Measurements from ENCODE around the gene PADI1. TPM values are rescaled to one million over a fixed set of nuclear protein-coding genes. Genes with fewer than 3 reads are reported as not detected.

Gene PADI1
- total and polyA plus RNA-seq, 2 donors (not counting 1 experiment from before 2014, with no cell fraction given), result not detected

DNA sequence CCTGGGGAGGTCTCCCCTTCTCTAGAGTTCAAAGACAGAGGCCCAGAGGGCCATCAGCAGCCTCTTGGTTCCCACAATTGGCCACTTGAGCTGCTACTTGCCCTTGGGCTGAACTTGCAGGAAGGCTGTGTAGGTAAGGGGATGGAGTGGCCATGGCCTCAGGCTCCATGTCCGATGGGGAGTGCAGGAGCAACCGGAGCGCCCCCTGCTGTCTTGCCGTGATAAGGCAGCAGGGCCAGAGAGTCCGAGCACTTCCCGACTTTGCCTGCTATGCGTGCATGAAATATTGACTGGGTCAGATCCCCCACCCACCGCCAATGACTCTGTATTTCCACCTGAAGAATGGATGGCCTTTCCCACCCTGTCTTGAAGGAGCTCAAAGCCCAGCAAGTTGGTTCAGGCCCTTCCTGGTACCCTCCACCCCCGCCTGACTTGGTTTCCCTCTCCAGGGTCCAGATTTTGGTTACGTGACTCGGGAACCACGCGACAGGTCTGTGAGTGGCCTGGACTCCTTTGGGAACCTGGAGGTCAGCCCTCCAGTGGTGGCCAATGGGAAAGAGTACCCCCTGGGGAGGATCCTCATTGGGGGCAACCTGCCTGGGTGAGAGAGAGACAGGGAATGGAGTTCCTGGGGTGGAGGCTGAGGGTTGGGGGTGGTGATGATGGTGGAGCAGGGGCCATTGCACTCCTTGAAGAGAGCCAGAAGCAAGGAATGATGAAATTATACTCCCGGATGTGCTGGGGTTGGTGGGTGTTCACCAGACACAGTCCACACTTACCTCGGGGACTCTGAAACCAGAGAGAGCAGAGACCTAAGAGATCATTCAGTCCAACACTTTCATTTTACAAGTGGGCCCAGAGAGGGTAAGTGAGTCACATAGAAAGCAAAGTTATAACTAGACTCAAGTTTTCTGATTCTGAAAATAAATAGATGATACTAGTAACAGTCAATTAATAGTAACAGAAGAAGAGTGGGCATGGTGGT is 69.5 kb downstream of the PADI1 start:
- Histone ChIP-seq H3K27ac (ENCODE audit: low read length in 2 of 2) (no peak overlapping the region), H3K9ac (ENCODE audit: low read length) (no peak overlapping the region), H3K9me3 (ENCODE audit: control extremely low read depth in 1 of 3, control insufficient read depth in 2 of 3, insufficient read depth in 1 of 3, low read length in 2 of 3) (no peaks in the 10 kb centered on the region), H3K27me3 (replicated peaks in 1 of 4; ENCODE audit: control extremely low read depth in 1 of 4, control insufficient read depth in 3 of 4, insufficient read depth in 4 of 4, low read length in 3 of 4) (peaks cover 0 to 10% (median 0%) of the 10 kb centered on the region in 4 experiments), H3K4me1 (ENCODE audit: control insufficient read depth in 2 of 2, insufficient read depth in 2 of 2, low read length in 2 of 2) (no peaks in the 10 kb centered on the region), H3K79me2 (ENCODE audit: control insufficient read depth, insufficient read depth, low read length) (no peaks in the 10 kb centered on the region), H3K36me3 (replicated peaks in 1 of 2; ENCODE audit: control extremely low read depth in 1 of 2, control insufficient read depth in 1 of 2, extremely low read depth in 1 of 2, insufficient read depth in 2 of 2, low read length in 1 of 2) (no peaks in the 10 kb centered on the region), H2AFZ (ENCODE audit: insufficient read depth, low read depth, low read length, poor library complexity, severe bottlenecking) (no peak overlapping the region), H4K20me1 (ENCODE audit: control insufficient read depth, insufficient read depth, low read length, poor library complexity, severe bottlenecking) (no peaks in the 10 kb centered on the region), H3K4me2 (replicated peaks; ENCODE audit: low read depth, low read length, poor library complexity, severe bottlenecking) (no peak overlapping the region), H3K4me3 (ENCODE audit: control extremely low read depth in 1 of 5, extremely low read depth in 1 of 5, insufficient read depth in 1 of 5, low read depth in 2 of 5, low read length in 4 of 5) (no peak overlapping the region)
- ATAC-seq (ENCODE audit: low read depth) (no peak), DNase-seq (peak; percentile 25)
- CTCF ChIA-PET, result interaction anchor here (2.2 kb wide), 1 partner anchor 214 kb away, joined by 10 read pairs; no protein-coding TSS in a partner anchor
- no peaks in the 10 kb centered on the region for H3K9me3 Mint-ChIP-seq (ENCODE audit: insufficient read depth)
- no peak for TF ChIP-seq EZH2 (IDR thresholded peaks at IDR 0.05; ENCODE audit: borderline replicate concordance, insufficient read depth, low read depth, low read length, poor library complexity, severe bottlenecking)
- peak; percentile 40 for TF ChIP-seq CTCF (IDR thresholded peaks at IDR 0.05)
- H3K27ac Mint-ChIP-seq, result no peak overlapping the region
- peaks cover 8% of the 10 kb centered on the region for H3K27me3 Mint-ChIP-seq
- WGBS (ENCODE audit: insufficient coverage), result 55% methylated on average over 13 of the region's 15 CpGs
- H3K4me3 Mint-ChIP-seq, result no peak overlapping the region
- intact Hi-C loops (cut with micrococcal nuclease), result no loop called here
- H3K4me1 Mint-ChIP-seq, result no peaks in the 10 kb centered on the region
- POLR2A ChIA-PET, result no interaction called here

GRCh38 chr1:17276568-17276967 is 71.6 kb downstream of the PADI1 start:
- CTCF ChIA-PET, result interaction anchor here (2.2 kb wide), 1 partner anchor 216 kb away, joined by 10 read pairs; no protein-coding TSS in a partner anchor
- Mint-ChIP-seq H3K4me1 (no peaks in the 10 kb centered on the region), H3K9me3 (ENCODE audit: insufficient read depth) (no peaks in the 10 kb centered on the region), H3K4me3 (no peak overlapping the region), H3K27ac (no peak overlapping the region), H3K27me3 (peaks cover 8% of the 10 kb centered on the region)
- intact Hi-C loops (cut with micrococcal nuclease), result no loop called here
- DNase-seq, result no peak
- Histone ChIP-seq H3K27me3 (replicated peaks in 1 of 4; ENCODE audit: control extremely low read depth in 1 of 4, control insufficient read depth in 3 of 4, insufficient read depth in 4 of 4, low read length in 3 of 4) (peaks cover 0 to 10% (median 0%) of the 10 kb centered on the region in 4 experiments), H3K9ac (ENCODE audit: low read length) (no peak overlapping the region), H3K27ac (ENCODE audit: low read length in 2 of 2) (no peak overlapping the region), H3K9me3 (ENCODE audit: control extremely low read depth in 1 of 3, control insufficient read depth in 2 of 3, insufficient read depth in 1 of 3, low read length in 2 of 3) (no peaks in the 10 kb centered on the region), H3K79me2 (ENCODE audit: control insufficient read depth, insufficient read depth, low read length) (no peaks in the 10 kb centered on the region), H3K36me3 (replicated peaks in 1 of 2; ENCODE audit: control extremely low read depth in 1 of 2, control insufficient read depth in 1 of 2, extremely low read depth in 1 of 2, insufficient read depth in 2 of 2, low read length in 1 of 2) (no peaks in the 10 kb centered on the region), H2AFZ (ENCODE audit: insufficient read depth, low read depth, low read length, poor library complexity, severe bottlenecking) (no peak overlapping the region), H3K4me3 (ENCODE audit: control extremely low read depth in 1 of 5, extremely low read depth in 1 of 5, insufficient read depth in 1 of 5, low read depth in 2 of 5, low read length in 4 of 5) (no peak overlapping the region), H3K4me1 (ENCODE audit: control insufficient read depth in 2 of 2, insufficient read depth in 2 of 2, low read length in 2 of 2) (no peaks in the 10 kb centered on the region), H3K4me2 (replicated peaks; ENCODE audit: low read depth, low read length, poor library complexity, severe bottlenecking) (no peak overlapping the region), H4K20me1 (ENCODE audit: control insufficient read depth, insufficient read depth, low read length, poor library complexity, severe bottlenecking) (no peaks in the 10 kb centered on the region)
- 13% methylated on average over 9 of the region's 11 CpGs for WGBS (ENCODE audit: insufficient coverage)
- TF ChIP-seq EZH2 (IDR thresholded peaks at IDR 0.05; ENCODE audit: borderline replicate concordance, insufficient read depth, low read depth, low read length, poor library complexity, severe bottlenecking), result no peak
- TF ChIP-seq CTCF (IDR thresholded peaks at IDR 0.05), result no peak
- POLR2A ChIA-PET, result no interaction called here
- ATAC-seq (ENCODE audit: low read depth), result no peak

Data from B cell (primary cell).